ENCODE measurements around the gene PRRG2. TPM values are rescaled to one million over a fixed set of nuclear protein-coding genes. Genes with fewer than 3 reads are reported as not detected.

Gene PRRG2
- total and polyA plus RNA-seq, 9 of the 15 experiments (the other 6 are each of a cell fraction or from before 2014, with no cell fraction given): 0.06 to 1.1 (median 0.33) TPM

- TF ChIP-seq ZNF639 (CRISPR knock-in tag; conservative IDR thresholded peaks at IDR 0.05 in 1 of 2, IDR thresholded peaks at IDR 0.05 in 1 of 2) (no peak), GATAD2A (IDR thresholded peaks at IDR 0.05) (no peak)
Measured at GRCh38 chr19:49596954-49597702, 16.0 kb downstream of the PRRG2 start (continued).

DNA sequence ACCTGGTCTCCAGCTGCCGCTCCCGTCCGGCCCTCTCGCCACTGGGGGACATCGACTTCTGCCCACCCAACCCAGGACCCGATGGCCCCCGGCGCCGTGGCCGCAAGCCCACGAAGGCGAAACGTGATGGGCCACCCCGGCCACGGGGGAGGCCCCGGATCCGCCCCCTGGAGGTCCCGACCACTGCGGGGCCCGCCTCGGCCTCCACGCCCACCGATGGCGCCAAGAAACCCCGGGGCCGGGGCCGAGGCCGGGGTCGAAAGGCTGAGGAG is 16.5 kb downstream of the PRRG2 start:
- Histone ChIP-seq H3K36me3 (ENCODE audit: control insufficient read depth, insufficient read depth, low read length) (peaks cover 84% of the 10 kb centered on the region), H3K27ac (ENCODE audit: extremely low read depth, low read depth, low read length) (no peak overlapping the region), H2AFZ (ENCODE audit: low read depth, low read length) (no peak overlapping the region), H3K27me3 (ENCODE audit: control insufficient read depth in 2 of 2, insufficient read depth in 2 of 2, low read length in 2 of 2) (no peaks in the 10 kb centered on the region), H3K79me2 (ENCODE audit: control insufficient read depth, insufficient read depth, low read length) (peaks cover 26% of the 10 kb centered on the region), H3K4me3 (no peak overlapping the region), H3K4me1 (replicated peaks in 1 of 2; ENCODE audit: control insufficient read depth in 2 of 2, insufficient read depth in 2 of 2, low read length in 2 of 2) (peaks cover 7 to 38% of the 10 kb centered on the region in 2 experiments; a peak in 4 of 5 replicates), H3K4me2 (ENCODE audit: insufficient read depth, low read length) (no peak overlapping the region), H3K9ac (ENCODE audit: insufficient read depth in 1 of 2, low read depth in 2 of 2, low read length in 2 of 2) (no peak overlapping the region), H3K9me1 (ENCODE audit: control insufficient read depth, insufficient read depth, low read length) (peaks cover 3% of the 10 kb centered on the region), H4K20me1 (replicated peaks; ENCODE audit: control insufficient read depth, insufficient read depth, low read length) (peaks cover 6% of the 10 kb centered on the region; the same call in 1 of the 2 replicates), H3K9me3 (replicated peaks; ENCODE audit: control insufficient read depth, insufficient read depth, low read depth, low read length) (no peaks in the 10 kb centered on the region)
- TF ChIP-seq POLR2G (IDR thresholded peaks at IDR 0.05; ENCODE audit: low read depth, low read length): 0 out of 2 replicates have a peak, but pooled peaks have one; percentile 14
- no peak for TF ChIP-seq ZNF740 (CRISPR knock-in tag; IDR thresholded peaks at IDR 0.05)
- no peak for TF ChIP-seq ZNF740 (tag; IDR thresholded peaks at IDR 0.05)
- no peak for TF ChIP-seq MEIS2 (IDR thresholded peaks at IDR 0.05; ENCODE audit: partially characterized antibody)
- no peak for TF ChIP-seq NFE2L1 (tag; IDR thresholded peaks at IDR 0.05; ENCODE audit: borderline replicate concordance, low read depth)
- TF ChIP-seq, protein P1, sequence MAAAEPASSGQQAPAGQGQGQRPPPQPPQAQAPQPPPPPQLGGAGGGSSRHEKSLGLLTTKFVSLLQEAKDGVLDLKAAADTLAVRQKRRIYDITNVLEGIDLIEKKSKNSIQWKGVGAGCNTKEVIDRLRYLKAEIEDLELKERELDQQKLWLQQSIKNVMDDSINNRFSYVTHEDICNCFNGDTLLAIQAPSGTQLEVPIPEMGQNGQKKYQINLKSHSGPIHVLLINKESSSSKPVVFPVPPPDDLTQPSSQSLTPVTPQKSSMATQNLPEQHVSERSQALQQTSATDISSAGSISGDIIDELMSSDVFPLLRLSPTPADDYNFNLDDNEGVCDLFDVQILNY (CRISPR knock-in tag; IDR thresholded peaks at IDR 0.05): no peak
- TF ChIP-seq NFXL1 (CRISPR knock-in tag; IDR thresholded peaks at IDR 0.05): no peak
- no peak for TF ChIP-seq ARHGAP35 (IDR thresholded peaks at IDR 0.05; ENCODE audit: partially characterized antibody)
- TF ChIP-seq DLX4 (CRISPR knock-in tag; IDR thresholded peaks at IDR 0.05): no peak
- TF ChIP-seq SNAPC5 (CRISPR knock-in tag; IDR thresholded peaks at IDR 0.05): no peak
- 0 out of 2 replicates have a peak, but pooled peaks have one; percentile 11 for TF ChIP-seq RBFOX2 (IDR thresholded peaks at IDR 0.05; ENCODE audit: low read depth, low read length)
- no peak for TF ChIP-seq YBX1 (IDR thresholded peaks at IDR 0.05)
- no peak for TF ChIP-seq ZNF445 (CRISPR knock-in tag; IDR thresholded peaks at IDR 0.05; ENCODE audit: low read depth)
- TF ChIP-seq HNRNPH1 (optimal IDR thresholded peaks at IDR 0.05; ENCODE audit: low read depth, low read length): no peak
- peak; percentile 34 for TF ChIP-seq FIP1L1 (IDR thresholded peaks at IDR 0.05; ENCODE audit: low read depth, low read length, poor library complexity, severe bottlenecking)
- ATAC-seq: no peak
- in situ Hi-C loops (cut with MboI) (no loop called here), intact Hi-C loops (cut with micrococcal nuclease) (no loop called here)
- POLR2A ChIA-PET: interaction anchor here (0.6 kb wide), 1 partner anchor 35 kb away, joined by 3 read pairs; no protein-coding TSS in a partner anchor
- no TSS peak for BruUV-seq (replicated peaks)
- DNase-seq (ENCODE audit: extremely low read depth in 1 of 4, low spot score in 3 of 4): peak in 1 of 4 experiments; percentile 21
- no peak for FAIRE-seq
- CTCF ChIA-PET (ENCODE audit: low intra/inter-chr PET ratio): no interaction called here
- WGBS (ENCODE audit: insufficient coverage, low coverage, missing lambda C conversion rate): 99% methylated on average over 14 of the region's 29 CpGs
